Measurements from ENCODE around the gene ANKS1B.

The ANKS1B gene

DNA sequence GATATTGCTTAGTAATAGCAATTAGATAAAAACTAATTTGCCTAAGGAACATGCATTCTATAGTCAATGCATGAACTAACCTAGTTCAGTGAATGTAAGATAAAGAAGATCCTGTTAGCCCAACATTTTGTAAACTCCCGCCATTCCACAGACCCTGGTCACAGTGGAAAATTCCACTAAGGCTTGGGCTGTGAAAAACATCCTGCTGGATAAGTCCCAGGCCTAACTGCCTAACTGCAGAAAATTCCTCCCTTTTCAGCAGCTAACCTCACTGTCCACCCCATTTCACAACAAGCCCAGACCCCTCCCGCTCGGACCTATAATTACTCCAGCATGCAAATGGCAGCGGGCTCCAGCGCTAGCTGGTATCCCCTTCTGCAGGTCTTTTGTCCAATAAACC, 435.1 kb downstream of the ANKS1B start:
- no peak for DNase-seq

DNA sequence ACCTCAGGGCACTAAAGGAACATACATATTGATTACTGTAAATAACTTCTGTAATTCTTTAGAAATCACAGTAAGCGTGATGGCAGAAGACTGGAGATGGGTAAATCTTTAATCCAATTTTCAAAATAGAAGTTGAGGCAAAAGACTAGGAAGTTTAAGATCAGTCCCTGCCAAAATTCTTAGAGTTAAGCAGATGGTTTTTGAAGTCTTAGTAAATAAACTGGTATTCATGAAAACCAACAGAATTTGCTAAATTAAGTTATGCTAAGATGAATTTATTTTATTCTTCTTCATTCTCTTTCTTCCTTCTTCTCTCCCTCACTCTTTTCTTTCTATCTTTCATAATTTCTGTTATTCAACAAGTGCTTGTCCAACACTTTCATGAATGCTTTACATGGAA, 435.5 kb downstream of the ANKS1B start:
- no peak for DNase-seq

GRCh38 chr12:99544457-99544856, 440.3 kb downstream of the ANKS1B start:
- no peak for DNase-seq

- DNase-seq: no peak
Measured at GRCh38 chr12:99529966-99530365, 454.8 kb downstream of the ANKS1B start.

- no peak for DNase-seq
Measured at GRCh38 chr12:99528478-99528877, 456.3 kb downstream of the ANKS1B start.

DNA sequence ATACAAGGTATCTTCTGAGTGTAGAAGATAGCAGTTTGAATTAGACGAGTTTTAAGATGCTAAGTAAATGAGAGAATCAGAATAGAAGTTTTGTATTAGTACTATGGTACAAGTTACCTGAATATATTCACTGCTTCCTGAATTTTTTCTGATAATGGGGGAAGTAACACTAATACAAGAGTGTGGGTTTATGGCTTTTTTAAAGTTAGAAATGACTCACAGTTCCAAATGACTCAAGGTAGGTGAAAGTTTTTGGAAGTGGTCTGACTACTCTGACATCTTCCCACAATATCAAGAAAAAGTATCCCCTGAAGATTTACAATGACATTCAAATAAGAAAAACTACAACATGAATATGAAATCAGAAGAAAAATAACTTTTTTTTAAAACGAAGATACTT, 460.9 kb downstream of the ANKS1B start:
- no peak for DNase-seq

DNA sequence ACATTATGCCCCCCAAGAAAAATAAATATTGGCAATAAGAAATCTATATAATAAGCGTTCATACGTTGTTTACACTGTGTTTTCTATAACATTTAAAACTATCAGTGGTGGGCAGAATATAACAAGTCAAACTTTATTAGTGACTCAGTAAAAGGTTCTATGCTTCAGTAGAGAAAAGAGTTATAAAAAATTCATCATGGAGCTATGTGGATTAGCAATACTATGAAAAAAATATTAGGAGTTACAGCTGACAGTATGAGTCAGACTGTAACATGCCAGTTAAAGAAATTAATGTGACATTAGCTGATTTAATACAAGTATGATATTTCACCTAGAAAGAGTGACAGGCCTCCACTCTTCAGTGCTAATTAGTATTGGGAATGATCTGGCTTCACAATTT, 462.3 kb downstream of the ANKS1B start:
- DNase-seq: no peak

- DNase-seq: no peak
Measured at GRCh38 chr12:99521664-99522063, 463.1 kb downstream of the ANKS1B start.

DNA sequence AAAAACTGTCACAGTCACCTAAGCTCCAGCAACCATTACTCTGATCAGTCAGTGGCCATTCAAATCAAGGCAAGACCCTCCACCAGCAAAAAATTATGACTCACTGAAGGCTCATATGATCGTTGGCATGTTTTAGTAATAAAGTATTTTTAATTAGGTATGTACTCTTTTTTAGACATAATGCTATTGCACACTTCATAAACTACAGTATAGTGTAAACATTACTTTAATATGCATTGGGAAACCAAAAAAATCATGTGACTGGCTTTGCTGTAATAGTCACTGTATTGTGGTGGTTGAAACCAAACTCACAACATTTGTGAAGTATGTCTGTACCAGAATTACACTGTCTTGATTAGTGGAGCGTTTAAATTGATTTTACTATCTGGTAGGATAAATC, 471.7 kb downstream of the ANKS1B start:
- no peak for DNase-seq

GRCh38 chr12:99505805-99506204, 478.9 kb downstream of the ANKS1B start:
- DNase-seq: no peak

DNA sequence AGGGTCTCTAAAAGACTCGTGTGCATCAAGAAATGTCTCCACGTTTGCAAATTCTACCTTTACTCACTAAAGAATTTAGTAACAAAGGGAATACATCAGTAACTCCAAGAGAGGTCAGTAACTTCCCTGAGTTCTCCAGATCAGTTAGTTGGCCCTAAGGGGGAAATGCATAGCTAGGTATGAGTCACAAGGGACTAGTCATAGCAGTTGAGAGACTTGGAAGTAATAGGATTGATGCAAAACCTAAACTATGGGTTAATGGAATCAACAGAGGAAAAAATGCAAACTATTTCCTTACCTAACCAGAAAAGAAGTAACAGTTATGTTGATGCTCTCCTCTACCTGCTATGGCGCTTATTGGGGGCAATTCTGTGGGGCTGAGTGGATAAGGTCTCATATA, 486.0 kb downstream of the ANKS1B start:
- DNase-seq: no peak

- DNase-seq: no peak
Measured at GRCh38 chr12:99495799-99496198, 488.9 kb downstream of the ANKS1B start.

GRCh38 chr12:99493197-99493596, 491.5 kb downstream of the ANKS1B start:
- DNase-seq: no peak

DNA sequence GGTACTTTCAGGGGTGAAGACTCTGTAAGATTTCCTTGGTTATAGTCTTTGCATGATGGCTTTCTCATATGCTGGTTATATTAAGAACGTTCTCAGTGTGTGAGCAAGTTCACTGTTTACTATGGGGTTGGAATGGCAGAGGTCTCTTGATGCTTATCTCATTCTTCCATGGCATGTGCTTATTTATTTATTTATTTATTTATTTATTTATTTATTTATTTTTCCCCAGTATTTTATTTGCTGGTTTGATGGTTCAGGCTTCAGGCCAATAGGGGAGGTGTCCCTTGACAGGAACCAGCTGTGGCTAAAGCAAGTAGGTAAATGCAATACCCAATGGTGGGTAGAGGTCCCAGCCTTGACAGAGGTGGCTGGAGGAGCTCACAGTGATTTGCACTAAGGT, 498.5 kb downstream of the ANKS1B start:
- no peak for DNase-seq

DNA sequence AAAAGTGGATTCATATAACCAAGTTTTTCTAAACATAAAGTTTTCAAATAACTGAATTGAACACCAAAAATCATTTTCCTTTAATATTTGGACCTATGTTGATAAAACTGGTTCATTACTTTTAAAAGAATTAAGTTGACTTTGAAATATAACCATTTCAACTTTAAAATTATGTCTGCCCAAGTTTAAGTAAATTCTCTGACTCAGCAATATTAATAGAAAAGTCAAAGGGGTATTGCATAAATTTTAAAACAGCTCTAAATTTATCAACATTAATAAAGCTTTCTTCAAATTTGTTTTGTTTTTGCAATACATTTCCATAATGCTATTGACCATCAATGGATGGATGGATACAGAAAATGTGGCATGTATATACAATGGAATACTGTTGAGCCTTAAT, 505.6 kb downstream of the ANKS1B start:
- DNase-seq: no peak

GRCh38 chr12:99476956-99477355, 507.8 kb downstream of the ANKS1B start:
- no peak for DNase-seq

- no peak for DNase-seq
Measured at GRCh38 chr12:99455350-99456035, 529.2 kb downstream of the ANKS1B start.

DNA sequence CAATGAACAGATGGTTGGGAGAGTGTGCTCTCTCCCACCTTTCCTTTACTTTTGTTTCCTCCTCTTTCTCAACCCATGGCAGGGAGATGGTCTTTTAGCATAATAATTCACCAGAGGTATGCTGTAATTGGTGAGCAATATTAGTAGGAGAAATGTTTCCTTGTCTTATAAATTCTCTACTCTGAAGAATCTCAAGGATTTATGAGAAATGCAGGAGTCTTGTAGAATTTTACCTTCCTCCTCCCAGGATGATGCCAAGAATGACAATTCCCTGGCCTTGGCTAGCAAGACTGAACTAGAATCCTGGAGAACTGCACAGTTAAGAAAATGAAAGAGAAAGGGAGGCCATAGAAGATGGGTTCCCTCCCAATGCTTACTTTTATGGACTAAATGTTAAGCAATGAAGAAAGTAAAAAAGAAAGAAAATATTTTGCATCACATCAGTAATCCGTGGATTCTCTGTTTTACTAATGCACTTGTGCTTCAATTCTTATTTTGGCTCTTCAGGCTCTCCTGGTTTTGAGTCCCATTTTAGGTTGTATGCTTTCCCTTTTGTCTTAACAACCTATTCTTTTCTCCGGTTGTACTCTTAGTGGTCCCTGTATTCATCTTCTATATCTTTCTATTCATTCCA, 530.1 kb downstream of the ANKS1B start:
- DNase-seq: no peak

GRCh38 chr12:99453836-99454538, 530.7 kb downstream of the ANKS1B start:
- DNase-seq: no peak

DNA sequence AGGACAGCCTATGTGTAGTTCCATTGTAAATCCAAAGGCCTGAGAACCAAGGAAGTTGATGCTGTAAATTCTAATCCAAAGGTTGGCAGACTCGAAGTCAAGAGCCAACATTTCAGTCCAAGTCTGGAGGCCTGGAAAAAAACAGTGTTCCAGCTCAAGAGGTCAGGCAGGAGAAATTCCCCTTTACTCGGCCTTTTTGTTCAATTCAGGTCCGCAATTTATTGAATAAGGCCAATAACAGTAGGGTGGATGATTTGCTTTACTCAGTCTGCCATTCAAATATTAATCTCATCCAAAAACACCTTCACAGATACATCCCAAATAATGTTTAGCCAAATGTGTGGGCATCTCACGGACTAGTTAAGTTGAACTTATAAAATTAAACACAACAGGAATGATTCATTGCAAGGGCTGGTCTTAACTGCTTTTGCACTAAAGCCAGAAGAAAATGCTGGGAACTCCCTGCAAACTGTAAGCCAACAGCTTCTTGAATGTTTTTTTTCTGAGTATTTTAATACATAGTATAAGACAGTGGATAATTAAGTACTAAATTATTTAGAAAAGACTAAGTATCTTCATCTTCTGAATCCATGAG, 534.6 kb downstream of the ANKS1B start:
- no peak for DNase-seq

DNA sequence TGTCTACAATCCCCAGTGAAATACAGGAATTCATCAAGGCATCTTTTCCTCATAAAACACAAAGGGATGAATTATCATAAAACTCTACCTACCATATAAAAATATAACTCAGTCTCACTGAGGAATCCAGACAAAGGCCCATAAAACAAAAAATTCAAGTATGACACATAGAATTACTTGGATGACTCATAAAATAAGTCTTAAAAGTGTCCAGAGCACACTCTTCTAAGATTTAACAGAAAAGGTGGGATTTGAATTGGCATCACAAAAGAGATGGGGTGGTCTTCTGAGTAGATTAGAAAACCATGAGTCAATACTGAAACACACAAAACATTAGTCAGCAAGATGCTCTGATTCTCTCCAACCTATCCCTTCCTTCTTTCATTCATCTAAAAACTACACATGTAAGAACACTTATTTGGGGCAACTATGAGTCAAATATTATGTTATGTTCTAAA, 539.8 kb downstream of the ANKS1B start:
- no peak for DNase-seq

DNA sequence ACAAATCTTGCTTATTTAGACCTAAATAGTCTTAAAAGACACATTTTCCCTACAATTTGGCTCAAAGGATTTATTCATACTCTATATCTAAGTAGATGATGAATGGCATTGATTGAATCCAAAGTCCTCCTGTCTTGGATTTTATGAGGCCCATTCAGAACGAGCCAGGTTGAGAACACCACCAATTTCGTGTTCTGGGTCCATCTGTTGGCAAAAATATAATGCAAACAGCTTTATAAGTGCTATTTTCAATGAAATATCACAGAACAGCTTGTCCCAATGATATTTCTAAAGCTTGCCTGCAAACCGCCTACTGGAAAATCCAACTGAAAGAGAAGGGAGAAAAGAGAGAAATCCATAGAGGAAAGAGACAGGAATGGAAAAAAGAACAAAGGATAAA, 542.0 kb downstream of the ANKS1B start:
- no peak for DNase-seq

DNA sequence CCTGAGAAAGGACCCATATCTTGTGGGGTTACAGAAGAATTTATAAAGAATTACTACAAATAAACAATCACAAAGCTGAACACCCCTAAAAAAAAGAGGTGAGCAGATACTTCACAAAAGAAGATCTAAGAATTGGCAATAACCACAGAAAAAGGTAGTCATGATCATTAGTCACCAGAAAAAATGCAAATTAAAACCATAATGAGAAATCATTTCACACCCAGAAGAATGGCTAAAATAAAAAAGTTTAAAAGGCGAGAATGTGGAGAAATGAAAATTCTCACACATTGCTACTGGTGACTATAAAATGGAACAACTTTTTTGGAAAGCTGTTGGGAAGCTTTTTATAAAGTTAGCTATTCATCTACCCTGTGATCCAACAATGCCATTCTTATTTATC, 545.3 kb downstream of the ANKS1B start:
- DNase-seq: no peak

DNA sequence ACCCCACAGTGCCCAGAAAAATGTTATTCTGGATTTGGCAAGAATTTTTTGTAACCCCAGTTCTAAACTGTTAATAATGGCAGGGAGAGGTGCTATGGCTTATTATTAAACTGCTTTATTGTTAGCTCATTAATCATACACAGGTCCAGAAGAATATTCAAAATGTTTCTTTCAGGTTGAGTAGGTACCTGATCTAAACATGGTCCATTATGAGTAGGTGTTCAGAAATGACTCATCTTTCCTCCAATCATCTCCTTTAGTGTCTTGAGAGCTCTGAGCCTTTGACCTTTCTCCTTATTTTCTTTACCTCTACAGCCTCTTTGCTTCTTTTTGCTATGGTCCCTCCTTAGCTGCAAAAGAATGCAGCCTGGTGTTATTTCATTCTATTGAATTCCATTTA, 548.2 kb downstream of the ANKS1B start:
- DNase-seq: no peak
